Measurements from ENCODE around the gene SCUBE3. TPM values are rescaled to one million over a fixed set of nuclear protein-coding genes. Genes with fewer than 3 reads are reported as not detected.

Gene SCUBE3
- total and polyA plus RNA-seq, 2 of the 8 experiments (the other 6 are each of a cell fraction or from before 2014, with no cell fraction given): 0.80 to 1.0 TPM

- TF ChIP-seq BRCA1 (IDR thresholded peaks at IDR 0.05; ENCODE audit: low read depth, low read length): no peak
Observed at GRCh38 chr6:35283361-35283760, 69.6 kb downstream of the SCUBE3 start (continued).

Measured in H1 (cell line).